Measurements from ENCODE around the gene RTN4RL2. TPM values are rescaled to one million over a fixed set of nuclear protein-coding genes. Genes with fewer than 3 reads are reported as not detected.

Gene RTN4RL2
- total RNA-seq, 2 donors from 2014 or later, result 0.97 to 1.5 TPM

- Mint-ChIP-seq H3K36me3 (ENCODE audit: low read depth) (no peaks in the 10 kb centered on the region), H3K9me3 (no peaks in the 10 kb centered on the region), H3K4me3 (peak overlapping the region; percentile 60), H3K27me3 (ENCODE audit: insufficient read depth) (peaks cover 94% of the 10 kb centered on the region), H3K27ac (no peak overlapping the region), H3K4me1 (peaks cover 23% of the 10 kb centered on the region)
- DNase-seq, result peak; percentile 72
- Histone ChIP-seq H3K27ac (ENCODE audit: low read depth, low read length) (no peak overlapping the region), H3K9ac (ENCODE audit: extremely low read depth, low read length, poor library complexity, severe bottlenecking) (no peak overlapping the region), H3K4me3 (ENCODE audit: low read length) (peak overlapping the region; percentile 62), H3K9me3 (ENCODE audit: control insufficient read depth, low read length) (no peaks in the 10 kb centered on the region), H3K36me3 (ENCODE audit: control insufficient read depth, insufficient read depth, low read length) (no peaks in the 10 kb centered on the region), H3K4me1 (ENCODE audit: control insufficient read depth, insufficient read depth, low read length) (peaks cover 1% of the 10 kb centered on the region), H3K27me3 (ENCODE audit: control insufficient read depth, insufficient read depth, low read length, poor library complexity, severe bottlenecking) (peaks cover 98% of the 10 kb centered on the region)
- WGBS, 2 experiments (ENCODE audit: insufficient coverage in 1 of 2, insufficient read length in 1 of 2), result 0 to 1% methylated on average over 14 to 62 of the region's 62 CpGs
- TF ChIP-seq, protein P1, sequence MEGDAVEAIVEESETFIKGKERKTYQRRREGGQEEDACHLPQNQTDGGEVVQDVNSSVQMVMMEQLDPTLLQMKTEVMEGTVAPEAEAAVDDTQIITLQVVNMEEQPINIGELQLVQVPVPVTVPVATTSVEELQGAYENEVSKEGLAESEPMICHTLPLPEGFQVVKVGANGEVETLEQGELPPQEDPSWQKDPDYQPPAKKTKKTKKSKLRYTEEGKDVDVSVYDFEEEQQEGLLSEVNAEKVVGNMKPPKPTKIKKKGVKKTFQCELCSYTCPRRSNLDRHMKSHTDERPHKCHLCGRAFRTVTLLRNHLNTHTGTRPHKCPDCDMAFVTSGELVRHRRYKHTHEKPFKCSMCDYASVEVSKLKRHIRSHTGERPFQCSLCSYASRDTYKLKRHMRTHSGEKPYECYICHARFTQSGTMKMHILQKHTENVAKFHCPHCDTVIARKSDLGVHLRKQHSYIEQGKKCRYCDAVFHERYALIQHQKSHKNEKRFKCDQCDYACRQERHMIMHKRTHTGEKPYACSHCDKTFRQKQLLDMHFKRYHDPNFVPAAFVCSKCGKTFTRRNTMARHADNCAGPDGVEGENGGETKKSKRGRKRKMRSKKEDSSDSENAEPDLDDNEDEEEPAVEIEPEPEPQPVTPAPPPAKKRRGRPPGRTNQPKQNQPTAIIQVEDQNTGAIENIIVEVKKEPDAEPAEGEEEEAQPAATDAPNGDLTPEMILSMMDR (conservative IDR thresholded peaks at IDR 0.05), result no peak
Observed at GRCh38 chr11:57459164-57460021, 935 bp upstream of the RTN4RL2 start.

- Mint-ChIP-seq H3K4me1 (peaks cover 24% of the 10 kb centered on the region), H3K27me3 (ENCODE audit: insufficient read depth) (peaks cover 91% of the 10 kb centered on the region), H3K36me3 (ENCODE audit: low read depth) (no peaks in the 10 kb centered on the region), H3K27ac (no peak overlapping the region), H3K4me3 (peak overlapping the region; percentile 60), H3K9me3 (no peaks in the 10 kb centered on the region)
- TF ChIP-seq, protein P1 (conservative IDR thresholded peaks at IDR 0.05), result no peak
- Histone ChIP-seq H3K9ac (ENCODE audit: extremely low read depth, low read length, poor library complexity, severe bottlenecking) (no peak overlapping the region), H3K27me3 (ENCODE audit: control insufficient read depth, insufficient read depth, low read length, poor library complexity, severe bottlenecking) (peaks cover 96% of the 10 kb centered on the region), H3K36me3 (ENCODE audit: control insufficient read depth, insufficient read depth, low read length) (no peaks in the 10 kb centered on the region), H3K27ac (ENCODE audit: low read depth, low read length) (no peak overlapping the region), H3K9me3 (ENCODE audit: control insufficient read depth, low read length) (no peaks in the 10 kb centered on the region), H3K4me3 (ENCODE audit: low read length) (no peak overlapping the region), H3K4me1 (ENCODE audit: control insufficient read depth, insufficient read depth, low read length) (peaks cover 3% of the 10 kb centered on the region)
- 3 to 13% methylated on average over 12 to 50 of the region's 50 CpGs for WGBS, 2 experiments (ENCODE audit: insufficient coverage in 1 of 2, insufficient read length in 1 of 2)
- DNase-seq, result peak; percentile 82
Observed at GRCh38 chr11:57460758-57461749, 726 bp downstream of the RTN4RL2 start.

- TF ChIP-seq, protein P1 (conservative IDR thresholded peaks at IDR 0.05), result no peak
- 74 to 81% methylated on average over 15 to 16 of the region's 16 CpGs for WGBS, 2 experiments (ENCODE audit: insufficient coverage in 1 of 2, insufficient read length in 1 of 2)
- peaks cover 92% of the 10 kb centered on the region for H3K27me3 Mint-ChIP-seq (ENCODE audit: insufficient read depth)
- H3K36me3 Mint-ChIP-seq (ENCODE audit: low read depth), result no peaks in the 10 kb centered on the region
- H3K27ac Mint-ChIP-seq, result no peak overlapping the region
- Histone ChIP-seq H3K9ac (ENCODE audit: extremely low read depth, low read length, poor library complexity, severe bottlenecking) (no peak overlapping the region), H3K9me3 (ENCODE audit: control insufficient read depth, low read length) (no peaks in the 10 kb centered on the region), H3K4me3 (ENCODE audit: low read length) (no peak overlapping the region), H3K27me3 (ENCODE audit: control insufficient read depth, insufficient read depth, low read length, poor library complexity, severe bottlenecking) (peaks cover 95% of the 10 kb centered on the region), H3K36me3 (ENCODE audit: control insufficient read depth, insufficient read depth, low read length) (no peaks in the 10 kb centered on the region), H3K27ac (ENCODE audit: low read depth, low read length) (no peak overlapping the region), H3K4me1 (ENCODE audit: control insufficient read depth, insufficient read depth, low read length) (peaks cover 3% of the 10 kb centered on the region)
- peak overlapping the region; percentile 60 for H3K4me3 Mint-ChIP-seq
- DNase-seq, result no peak
- no peaks in the 10 kb centered on the region for H3K9me3 Mint-ChIP-seq
- peaks cover 23% of the 10 kb centered on the region for H3K4me1 Mint-ChIP-seq
Observed at GRCh38 chr11:57461841-57462489, 1.6 kb downstream of the RTN4RL2 start.

All from endodermal cell (in vitro differentiated cells).